ENCODE results near the gene CNGA2.

CNGA2 gene

DNA sequence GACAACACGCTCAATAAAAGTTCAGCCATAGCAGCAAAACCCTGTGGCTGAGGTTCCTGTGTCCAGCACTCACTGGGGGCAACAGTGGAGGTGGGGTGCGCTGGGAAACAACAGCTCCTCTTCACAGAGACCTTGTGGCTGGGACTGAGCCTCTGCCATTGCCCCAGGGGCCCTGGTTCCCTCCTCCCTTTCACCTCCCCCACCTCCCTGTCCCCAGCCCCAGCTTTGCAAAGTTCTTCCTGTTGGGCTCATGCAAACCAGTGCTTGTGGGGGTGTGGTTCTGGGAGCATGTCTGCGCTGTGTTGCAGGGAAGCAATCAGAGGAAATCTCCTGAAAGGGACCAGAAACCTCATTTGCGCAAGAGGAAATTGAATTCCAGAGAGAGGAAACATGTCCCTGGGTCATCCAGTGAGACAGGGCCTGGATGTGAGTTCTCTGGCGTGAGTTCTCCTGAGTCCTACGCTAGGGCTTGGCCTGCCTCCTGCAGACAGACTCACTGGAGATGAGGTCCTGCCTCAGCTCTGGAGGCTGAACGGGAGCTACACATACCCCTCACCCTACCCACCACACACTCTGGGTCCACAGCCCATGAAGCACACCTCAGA is 11.3 kb upstream of the CNGA2 start:
- FAIRE-seq (no peak), DNase-seq (ENCODE audit: insufficient read length, low spot score) (no peak)
- no peak for TF ChIP-seq PAX5 (IDR thresholded peaks at IDR 0.05; ENCODE audit: insufficient read depth, low read length, severe bottlenecking)
- no peak for TF ChIP-seq TAF1 (IDR thresholded peaks at IDR 0.05; ENCODE audit: low read depth, low read length)
- TF ChIP-seq SPI1 (IDR thresholded peaks at IDR 0.05; ENCODE audit: low read depth, low read length), result no peak
- TF ChIP-seq POLR2A (IDR thresholded peaks at IDR 0.05; ENCODE audit: low read depth, low read length), result no peak
- no peak for TF ChIP-seq POLR2AphosphoS5 (IDR thresholded peaks at IDR 0.05; ENCODE audit: low read depth, low read length)
- no peak for TF ChIP-seq POU2F2 (IDR thresholded peaks at IDR 0.05; ENCODE audit: low read depth, low read length)

DNA sequence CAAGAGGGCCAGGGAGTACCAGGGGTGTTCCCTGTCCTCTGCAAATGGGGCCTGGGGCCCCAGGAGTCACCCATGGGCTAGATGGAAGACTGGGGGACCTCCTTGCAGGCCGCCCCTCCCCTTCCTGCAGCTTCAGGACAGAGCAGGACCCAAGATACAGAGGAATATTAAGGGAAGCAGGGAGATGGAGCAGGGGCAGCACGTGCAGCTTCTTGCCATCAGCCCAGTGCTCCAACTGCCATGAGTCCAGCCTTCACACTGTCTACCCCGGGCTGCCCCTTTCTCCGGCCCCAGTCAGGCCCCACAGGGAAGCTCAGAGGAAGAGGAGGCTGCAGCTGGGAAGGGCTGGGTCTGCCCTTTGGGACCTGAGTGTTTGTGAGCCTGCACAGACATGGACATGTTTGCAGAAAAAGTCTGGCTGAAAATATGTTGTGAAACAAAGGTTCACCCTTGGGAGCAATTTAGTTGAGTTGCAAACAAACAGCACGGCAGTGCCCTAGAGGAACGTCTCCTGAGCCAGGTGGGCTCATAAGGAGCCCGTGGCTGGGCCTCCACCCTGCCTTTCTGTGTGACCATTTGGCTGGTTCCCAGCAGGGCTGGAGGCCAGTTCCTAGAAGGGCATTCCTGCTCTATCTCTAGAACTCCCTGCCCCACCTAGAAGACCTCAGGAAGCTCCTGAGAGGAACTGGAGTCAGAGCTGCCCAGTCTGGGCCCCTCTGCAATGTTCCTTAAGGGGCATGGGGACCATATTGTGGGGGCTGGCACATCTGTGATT is 9.8 kb upstream of the CNGA2 start:
- TF ChIP-seq TAF1 (IDR thresholded peaks at IDR 0.05; ENCODE audit: low read depth, low read length) (no peak), SPI1 (IDR thresholded peaks at IDR 0.05; ENCODE audit: low read depth, low read length) (no peak), POLR2AphosphoS5 (IDR thresholded peaks at IDR 0.05; ENCODE audit: low read depth, low read length) (no peak), POLR2A (IDR thresholded peaks at IDR 0.05; ENCODE audit: low read depth, low read length) (no peak), POU2F2 (IDR thresholded peaks at IDR 0.05; ENCODE audit: low read depth, low read length) (no peak), PAX5 (IDR thresholded peaks at IDR 0.05; ENCODE audit: insufficient read depth, low read length, severe bottlenecking) (no peak)
- FAIRE-seq, result no peak
- no peak for DNase-seq (ENCODE audit: insufficient read length, low spot score)

DNA sequence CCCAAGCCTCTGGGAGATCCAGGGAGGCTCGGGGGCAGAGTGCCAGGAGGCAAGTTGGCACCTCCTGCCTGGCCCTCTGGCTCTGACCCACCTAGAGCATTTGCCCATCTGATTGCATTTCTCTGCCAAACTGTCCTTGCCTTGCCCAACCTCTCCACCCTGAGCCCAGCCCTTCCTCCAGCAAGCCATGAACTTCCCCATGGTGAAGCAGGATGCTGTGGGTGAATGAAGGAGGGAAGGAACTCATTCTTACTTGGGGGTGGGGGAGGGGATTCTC is 9.3 kb upstream of the CNGA2 start:
- no peak for DNase-seq (ENCODE audit: insufficient read length, low spot score)
- TF ChIP-seq POLR2AphosphoS5 (IDR thresholded peaks at IDR 0.05; ENCODE audit: low read depth, low read length) (no peak), POU2F2 (IDR thresholded peaks at IDR 0.05; ENCODE audit: low read depth, low read length) (no peak), TAF1 (IDR thresholded peaks at IDR 0.05; ENCODE audit: low read depth, low read length) (no peak), SPI1 (IDR thresholded peaks at IDR 0.05; ENCODE audit: low read depth, low read length) (no peak), POLR2A (IDR thresholded peaks at IDR 0.05; ENCODE audit: low read depth, low read length) (no peak), PAX5 (IDR thresholded peaks at IDR 0.05; ENCODE audit: insufficient read depth, low read length, severe bottlenecking) (no peak)
- no peak for FAIRE-seq

DNA sequence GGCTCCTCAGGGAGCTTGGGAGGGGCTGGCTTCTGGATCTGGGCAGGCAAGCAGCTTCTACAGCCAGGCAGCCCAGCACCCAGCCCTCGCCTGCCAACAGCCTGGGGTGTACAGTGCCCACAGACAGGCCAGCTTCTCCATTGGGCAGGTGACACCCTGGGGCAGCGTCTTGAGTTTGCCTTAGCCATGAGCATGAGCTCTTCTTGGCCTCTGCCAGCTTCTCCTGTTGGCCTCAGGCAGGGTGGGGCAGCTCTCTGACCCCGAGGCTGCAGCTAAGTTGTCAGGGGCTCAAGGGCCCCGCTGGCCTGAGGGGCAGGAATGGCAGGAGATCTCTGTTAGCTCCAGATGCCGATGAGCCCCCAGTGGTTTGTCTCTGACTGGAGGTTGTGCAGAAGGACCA is 7.8 kb upstream of the CNGA2 start:
- no peak for TF ChIP-seq POLR2A (IDR thresholded peaks at IDR 0.05; ENCODE audit: low read depth, low read length)
- no peak for TF ChIP-seq TAF1 (IDR thresholded peaks at IDR 0.05; ENCODE audit: low read depth, low read length)
- no peak for TF ChIP-seq SPI1 (IDR thresholded peaks at IDR 0.05; ENCODE audit: low read depth, low read length)
- TF ChIP-seq POLR2AphosphoS5 (IDR thresholded peaks at IDR 0.05; ENCODE audit: low read depth, low read length), result no peak
- TF ChIP-seq PAX5 (IDR thresholded peaks at IDR 0.05; ENCODE audit: insufficient read depth, low read length, severe bottlenecking), result no peak
- no peak for TF ChIP-seq POU2F2 (IDR thresholded peaks at IDR 0.05; ENCODE audit: low read depth, low read length)
- no peak for DNase-seq (ENCODE audit: insufficient read length, low spot score)
- FAIRE-seq, result no peak

DNA sequence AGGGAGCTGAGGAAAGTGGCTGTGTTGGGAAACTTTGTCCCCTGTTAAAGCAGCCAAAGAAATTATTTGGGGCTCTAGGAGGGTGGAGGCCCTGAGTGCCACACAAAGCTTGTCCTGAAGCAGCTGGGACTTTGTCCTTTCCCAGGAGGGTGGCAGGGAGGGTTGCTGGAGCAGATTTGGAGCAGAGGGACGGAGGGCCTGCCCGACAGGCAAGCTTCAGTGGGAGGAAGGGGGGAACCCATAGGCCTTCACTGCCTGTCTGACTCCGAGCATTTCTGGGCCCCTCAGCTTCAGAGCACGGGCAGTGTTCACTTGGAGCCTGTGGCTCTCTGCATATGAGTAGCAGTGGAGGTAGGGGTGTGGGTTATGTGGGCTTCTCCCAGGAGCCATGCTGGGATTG is 7.2 kb upstream of the CNGA2 start:
- no peak for TF ChIP-seq TAF1 (IDR thresholded peaks at IDR 0.05; ENCODE audit: low read depth, low read length)
- TF ChIP-seq POU2F2 (IDR thresholded peaks at IDR 0.05; ENCODE audit: low read depth, low read length), result no peak
- TF ChIP-seq POLR2A (IDR thresholded peaks at IDR 0.05; ENCODE audit: low read depth, low read length), result no peak
- no peak for TF ChIP-seq POLR2AphosphoS5 (IDR thresholded peaks at IDR 0.05; ENCODE audit: low read depth, low read length)
- no peak for TF ChIP-seq PAX5 (IDR thresholded peaks at IDR 0.05; ENCODE audit: insufficient read depth, low read length, severe bottlenecking)
- TF ChIP-seq SPI1 (IDR thresholded peaks at IDR 0.05; ENCODE audit: low read depth, low read length), result no peak
- FAIRE-seq (no peak), DNase-seq (ENCODE audit: insufficient read length, low spot score) (no peak)

DNA sequence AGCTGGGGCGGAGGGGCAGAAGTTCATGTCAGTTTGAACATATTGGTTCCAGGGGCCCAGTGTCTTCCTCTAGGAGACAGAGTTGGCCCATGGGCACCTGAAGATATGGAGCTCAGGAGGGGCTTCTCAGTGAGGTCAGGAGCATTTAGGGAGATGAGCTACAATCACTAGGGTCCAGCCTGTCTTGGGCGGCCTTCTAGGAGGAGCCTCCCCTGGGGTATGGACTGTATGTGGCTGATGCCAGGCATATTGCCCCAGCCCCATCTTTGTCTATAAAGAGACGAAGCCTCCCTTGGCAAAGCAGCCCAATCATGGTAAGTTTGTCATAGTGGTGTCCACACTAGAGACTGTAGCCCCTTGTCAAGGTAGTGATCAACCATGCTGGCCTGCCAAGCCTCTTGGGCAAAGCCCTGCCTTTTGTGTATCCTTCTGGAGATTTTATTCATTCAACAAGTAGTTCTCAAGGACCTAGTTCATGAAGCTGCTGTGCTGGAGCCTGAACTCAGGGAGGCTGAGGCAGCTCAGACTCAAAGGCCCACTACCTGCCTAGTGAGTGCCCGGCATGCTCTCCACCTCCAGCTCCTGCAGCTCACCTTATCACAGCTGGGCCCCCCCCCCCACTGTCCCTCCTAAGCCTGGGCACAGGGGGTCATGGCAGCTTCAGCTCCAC is 5.4 kb upstream of the CNGA2 start:
- no peak for FAIRE-seq
- TF ChIP-seq POLR2AphosphoS5 (IDR thresholded peaks at IDR 0.05; ENCODE audit: low read depth, low read length) (no peak), POU2F2 (IDR thresholded peaks at IDR 0.05; ENCODE audit: low read depth, low read length) (no peak), TAF1 (IDR thresholded peaks at IDR 0.05; ENCODE audit: low read depth, low read length) (no peak), POLR2A (IDR thresholded peaks at IDR 0.05; ENCODE audit: low read depth, low read length) (no peak), SPI1 (IDR thresholded peaks at IDR 0.05; ENCODE audit: low read depth, low read length) (no peak), PAX5 (IDR thresholded peaks at IDR 0.05; ENCODE audit: insufficient read depth, low read length, severe bottlenecking) (no peak)
- no peak for DNase-seq (ENCODE audit: insufficient read length, low spot score)

DNA sequence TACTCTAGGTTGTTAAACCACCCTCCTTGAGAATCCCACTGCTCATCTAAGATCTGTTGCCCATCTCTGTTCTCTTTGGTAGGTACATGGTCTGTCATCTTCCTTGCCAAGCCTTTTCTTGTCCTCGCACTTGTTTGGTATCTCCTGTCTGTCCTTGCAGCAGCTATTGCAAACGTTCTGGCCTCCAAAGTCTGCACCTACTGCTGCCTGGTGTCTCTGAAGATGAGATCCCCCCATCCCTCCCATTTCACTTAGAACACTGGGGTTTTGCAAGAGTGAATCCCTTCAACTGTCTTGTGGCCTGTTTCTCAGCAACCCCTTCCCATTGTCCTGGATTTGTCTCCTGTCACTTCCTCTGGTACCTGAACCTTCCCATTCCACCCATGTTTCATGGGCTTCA is 673 bp downstream of the CNGA2 start:
- FAIRE-seq, result no peak
- no peak for DNase-seq (ENCODE audit: insufficient read length, low spot score)
- TF ChIP-seq POU2F2 (IDR thresholded peaks at IDR 0.05; ENCODE audit: low read depth, low read length), result no peak
- TF ChIP-seq SPI1 (IDR thresholded peaks at IDR 0.05; ENCODE audit: low read depth, low read length), result no peak
- no peak for TF ChIP-seq POLR2A (IDR thresholded peaks at IDR 0.05; ENCODE audit: low read depth, low read length)
- no peak for TF ChIP-seq POLR2AphosphoS5 (IDR thresholded peaks at IDR 0.05; ENCODE audit: low read depth, low read length)
- TF ChIP-seq PAX5 (IDR thresholded peaks at IDR 0.05; ENCODE audit: insufficient read depth, low read length, severe bottlenecking), result no peak
- TF ChIP-seq TAF1 (IDR thresholded peaks at IDR 0.05; ENCODE audit: low read depth, low read length), result no peak

DNA sequence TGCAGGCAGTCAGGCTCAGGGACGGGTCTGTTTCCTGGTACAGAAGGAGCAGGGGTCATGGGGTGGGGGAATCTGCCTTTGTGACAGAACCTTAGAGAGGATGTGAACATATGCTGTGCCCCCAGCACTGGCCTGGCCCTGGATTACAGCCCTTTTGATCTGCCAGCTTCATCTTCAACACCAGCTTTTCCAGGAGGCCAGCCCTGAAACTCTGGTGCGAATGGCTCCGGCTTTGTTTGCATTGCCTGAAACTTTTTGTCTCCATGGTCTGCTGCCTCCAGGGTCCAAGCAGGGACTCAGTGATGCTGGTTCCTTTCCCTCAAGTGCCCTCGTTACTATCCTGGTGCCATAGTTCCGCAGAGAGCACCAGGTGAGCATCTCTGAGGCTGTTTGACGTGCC is 2.1 kb downstream of the CNGA2 start:
- TF ChIP-seq POLR2A (IDR thresholded peaks at IDR 0.05; ENCODE audit: low read depth, low read length) (no peak), TAF1 (IDR thresholded peaks at IDR 0.05; ENCODE audit: low read depth, low read length) (no peak), POLR2AphosphoS5 (IDR thresholded peaks at IDR 0.05; ENCODE audit: low read depth, low read length) (no peak), PAX5 (IDR thresholded peaks at IDR 0.05; ENCODE audit: insufficient read depth, low read length, severe bottlenecking) (no peak), POU2F2 (IDR thresholded peaks at IDR 0.05; ENCODE audit: low read depth, low read length) (no peak), SPI1 (IDR thresholded peaks at IDR 0.05; ENCODE audit: low read depth, low read length) (no peak)
- no peak for DNase-seq (ENCODE audit: insufficient read length, low spot score)

DNA sequence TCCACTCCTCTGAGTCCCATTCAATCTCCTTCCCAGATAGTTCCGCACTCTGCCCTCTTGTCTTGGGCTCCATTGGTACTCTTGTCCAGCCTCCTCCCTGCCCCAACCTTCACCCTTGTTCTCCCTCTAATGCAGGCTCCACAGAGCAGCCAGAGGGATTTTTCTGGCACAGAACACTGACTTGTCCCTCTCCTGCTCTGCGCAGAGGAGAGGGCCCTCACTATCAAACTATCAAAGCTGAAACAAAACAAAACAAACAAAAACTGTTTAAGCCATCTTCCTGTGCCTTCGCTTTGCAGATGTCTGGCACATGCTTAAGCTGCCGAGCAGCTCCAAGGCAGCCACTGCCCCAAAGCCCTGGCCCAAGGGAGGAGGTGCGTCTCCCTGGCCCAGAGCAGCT is 2.9 kb downstream of the CNGA2 start:
- DNase-seq (ENCODE audit: insufficient read length, low spot score) (no peak), FAIRE-seq (no peak)
- TF ChIP-seq POU2F2 (IDR thresholded peaks at IDR 0.05; ENCODE audit: low read depth, low read length) (no peak), PAX5 (IDR thresholded peaks at IDR 0.05; ENCODE audit: insufficient read depth, low read length, severe bottlenecking) (no peak), POLR2AphosphoS5 (IDR thresholded peaks at IDR 0.05; ENCODE audit: low read depth, low read length) (no peak), POLR2A (IDR thresholded peaks at IDR 0.05; ENCODE audit: low read depth, low read length) (no peak), TAF1 (IDR thresholded peaks at IDR 0.05; ENCODE audit: low read depth, low read length) (no peak), SPI1 (IDR thresholded peaks at IDR 0.05; ENCODE audit: low read depth, low read length) (no peak)

More for the DNA sequence above, 2.1 kb downstream of the CNGA2 start:
- no peak for FAIRE-seq

Data from GM12891 (cell line).